ENCODE measurements around the gene LILRA5. TPM values are rescaled to one million over a fixed set of nuclear protein-coding genes. Genes with fewer than 3 reads are reported as not detected.

Gene LILRA5
- polyA plus RNA-seq, 1 donor (not counting 4 experiments of a cell fraction or from before 2014, with no cell fraction given): not detected

GRCh38 chr19:54302257-54302656 lies 10.7 kb downstream of the LILRA5 start:
- Histone ChIP-seq H3K27me3 (ENCODE audit: control insufficient read depth, extremely low read depth, insufficient read depth, low read length) (no peaks in the 10 kb centered on the region), H3K36me3 (ENCODE audit: control insufficient read depth in 2 of 2, extremely low read depth in 1 of 2, insufficient read depth in 2 of 2, low read length in 2 of 2) (no peaks in the 10 kb centered on the region), H3K4me3 (ENCODE audit: control insufficient read depth in 2 of 3, extremely low read depth in 1 of 3, insufficient read depth in 2 of 3, low read depth in 1 of 3, low read length in 3 of 3) (no peak overlapping the region), H4K20me1 (ENCODE audit: control insufficient read depth, extremely low read depth, insufficient read depth, low read length) (no peaks in the 10 kb centered on the region), H3K9me3 (ENCODE audit: control insufficient read depth, low read depth, low read length) (peaks cover 3% of the 10 kb centered on the region), H3K79me2 (ENCODE audit: control insufficient read depth, insufficient read depth, low read length) (no peaks in the 10 kb centered on the region), H2AFZ (ENCODE audit: control insufficient read depth, low read length) (no peak overlapping the region), H3K27ac (ENCODE audit: control insufficient read depth, insufficient read depth, low read length) (no peak overlapping the region), H3K4me1 (ENCODE audit: control insufficient read depth, extremely low read depth, insufficient read depth, low read length) (no peaks in the 10 kb centered on the region), H3K9ac (ENCODE audit: control insufficient read depth, extremely low read depth, insufficient read depth, low read length) (no peak overlapping the region), H3K4me2 (ENCODE audit: control insufficient read depth, extremely low read depth, insufficient read depth, low read depth, low read length) (no peak overlapping the region), H3K9me1 (ENCODE audit: control insufficient read depth, extremely low read depth, insufficient read depth, low read length) (no peaks in the 10 kb centered on the region)
- DNase-seq (ENCODE audit: low read depth, low spot score) (no peak), FAIRE-seq (no peak)
- TF ChIP-seq, protein P1, sequence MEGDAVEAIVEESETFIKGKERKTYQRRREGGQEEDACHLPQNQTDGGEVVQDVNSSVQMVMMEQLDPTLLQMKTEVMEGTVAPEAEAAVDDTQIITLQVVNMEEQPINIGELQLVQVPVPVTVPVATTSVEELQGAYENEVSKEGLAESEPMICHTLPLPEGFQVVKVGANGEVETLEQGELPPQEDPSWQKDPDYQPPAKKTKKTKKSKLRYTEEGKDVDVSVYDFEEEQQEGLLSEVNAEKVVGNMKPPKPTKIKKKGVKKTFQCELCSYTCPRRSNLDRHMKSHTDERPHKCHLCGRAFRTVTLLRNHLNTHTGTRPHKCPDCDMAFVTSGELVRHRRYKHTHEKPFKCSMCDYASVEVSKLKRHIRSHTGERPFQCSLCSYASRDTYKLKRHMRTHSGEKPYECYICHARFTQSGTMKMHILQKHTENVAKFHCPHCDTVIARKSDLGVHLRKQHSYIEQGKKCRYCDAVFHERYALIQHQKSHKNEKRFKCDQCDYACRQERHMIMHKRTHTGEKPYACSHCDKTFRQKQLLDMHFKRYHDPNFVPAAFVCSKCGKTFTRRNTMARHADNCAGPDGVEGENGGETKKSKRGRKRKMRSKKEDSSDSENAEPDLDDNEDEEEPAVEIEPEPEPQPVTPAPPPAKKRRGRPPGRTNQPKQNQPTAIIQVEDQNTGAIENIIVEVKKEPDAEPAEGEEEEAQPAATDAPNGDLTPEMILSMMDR (optimal IDR thresholded peaks at IDR 0.05 in 1 of 3, IDR thresholded peaks at IDR 0.05 in 1 of 3, conservative IDR thresholded peaks at IDR 0.05 in 1 of 3; ENCODE audit: extremely low read depth in 1 of 3, insufficient read depth in 2 of 3, low read length in 3 of 3): no peak
- no peak for TF ChIP-seq EZH2 (IDR thresholded peaks at IDR 0.05; ENCODE audit: low read length)
- dilution Hi-C loops (cut with MboI; ENCODE audit: extremely low pct_ligation_motif_present, low sequenced_read_pairs): no loop called here

DNA sequence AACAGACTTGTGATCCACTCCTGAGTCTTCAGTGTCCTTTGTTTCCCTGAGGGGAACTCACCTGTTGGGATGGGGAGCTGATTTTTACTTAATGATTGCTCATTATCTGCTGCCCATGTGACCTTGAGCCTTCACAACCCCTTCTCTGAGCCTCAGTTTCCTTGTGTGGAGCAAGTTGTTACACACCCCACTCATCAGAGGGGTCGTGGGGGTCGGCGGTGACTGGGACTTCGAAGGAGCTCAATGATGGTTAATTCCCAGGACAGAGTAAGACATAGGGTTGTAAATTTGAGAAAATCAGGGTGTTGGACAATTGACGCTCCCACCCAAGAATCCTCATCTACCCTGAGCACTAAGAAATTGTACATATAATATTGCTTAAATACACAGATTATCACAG lies 13.5 kb downstream of the LILRA5 start:
- no peak overlapping the region for H3K4me3 ChIP-seq (ENCODE audit: control insufficient read depth in 2 of 3, extremely low read depth in 1 of 3, insufficient read depth in 2 of 3, low read depth in 1 of 3, low read length in 3 of 3)
- dilution Hi-C loops (cut with MboI; ENCODE audit: extremely low pct_ligation_motif_present, low sequenced_read_pairs): no loop called here
- H3K4me1 ChIP-seq (ENCODE audit: control insufficient read depth, extremely low read depth, insufficient read depth, low read length): no peaks in the 10 kb centered on the region
- TF ChIP-seq, protein P1 (optimal IDR thresholded peaks at IDR 0.05 in 1 of 3, IDR thresholded peaks at IDR 0.05 in 1 of 3, conservative IDR thresholded peaks at IDR 0.05 in 1 of 3; ENCODE audit: extremely low read depth in 1 of 3, insufficient read depth in 2 of 3, low read length in 3 of 3): no peak
- no peak for TF ChIP-seq EZH2 (IDR thresholded peaks at IDR 0.05; ENCODE audit: low read length)
- H3K4me2 ChIP-seq (ENCODE audit: control insufficient read depth, extremely low read depth, insufficient read depth, low read depth, low read length): no peak overlapping the region
- no peak for DNase-seq (ENCODE audit: low read depth, low spot score)
- H3K36me3 ChIP-seq (ENCODE audit: control insufficient read depth in 2 of 2, extremely low read depth in 1 of 2, insufficient read depth in 2 of 2, low read length in 2 of 2): no peaks in the 10 kb centered on the region
- no peaks in the 10 kb centered on the region for H3K79me2 ChIP-seq (ENCODE audit: control insufficient read depth, insufficient read depth, low read length)
- H4K20me1 ChIP-seq (ENCODE audit: control insufficient read depth, extremely low read depth, insufficient read depth, low read length): no peaks in the 10 kb centered on the region
- H3K27ac ChIP-seq (ENCODE audit: control insufficient read depth, insufficient read depth, low read length): no peak overlapping the region
- no peaks in the 10 kb centered on the region for H3K9me3 ChIP-seq (ENCODE audit: control insufficient read depth, low read depth, low read length)
- H2AFZ ChIP-seq (ENCODE audit: control insufficient read depth, low read length): no peak overlapping the region
- no peak overlapping the region for H3K9ac ChIP-seq (ENCODE audit: control insufficient read depth, extremely low read depth, insufficient read depth, low read length)
- FAIRE-seq: no peak
- no peaks in the 10 kb centered on the region for H3K27me3 ChIP-seq (ENCODE audit: control insufficient read depth, extremely low read depth, insufficient read depth, low read length)
- no peaks in the 10 kb centered on the region for H3K9me1 ChIP-seq (ENCODE audit: control insufficient read depth, extremely low read depth, insufficient read depth, low read length)
